Endothelial cell of umbilical vein (primary cell): ENCODE results near the gene GDF3. TPM values are rescaled to one million over a fixed set of nuclear protein-coding genes. Genes with fewer than 3 reads are reported as not detected.
A peak's percentile ranks its signal among the peaks of the same experiment; 100 is the strongest.
"Not testable (repeated sequence)": the region's sequence is repeated elsewhere in the genome, so short reads cannot be mapped to it uniquely, and the experiment has no call there.

Source experiments
- BruUV-seq: library from RNA; stranded (reverse); fragments of 400-500 nt; replicated peaks from 2 replicates; lab custom pipeline; 2021; lab: Mats Ljungman, UMichigan
- CTCF ChIA-PET: fragments of 300-600, 350-600 bp; sonication (Branson Sonifier 250); formaldehyde crosslinking; loops from one replicate; lab custom pipeline; 2021; ENCODE audit warnings: antibody characterized with exemption, inconsistent platforms; lab: Charles Lee
- POLR2A ChIA-PET: fragments of 300-600, 350-600 bp; sonication (Branson Sonifier 250); formaldehyde crosslinking; loops from one replicate; lab custom pipeline; 2021; ENCODE audit warnings: antibody characterized with exemption, inconsistent platforms; lab: Charles Lee
- DNase-seq: peaks from one replicate; pipeline ENCODE4 v3.0.0-alpha.2; 2011; ENCODE audit warnings: low read depth, low spot score
- FAIRE-seq: peaks from 2 replicates; lab custom pipeline; 2011; peaks lifted over from hg19 to GRCh38; lab: Jason Lieb, UNC
- H2AFZ ChIP-seq: 2 replicates; pipeline ENCODE4 v1.6.0; 2012; ENCODE audit warnings: low read depth, low read length, control low read depth, inconsistent platforms
- H3K27ac ChIP-seq: 2 replicates; pipeline ENCODE4 v1.5.1; 2011; ENCODE audit warnings: low read depth, mild to moderate bottlenecking, control low read depth, low read length, moderate library complexity; ENCODE audit not compliant: insufficient read depth
- H3K27me3 ChIP-seq, 2 experiments: 2 replicates each; pipeline versions ENCODE4 v1.6.0 to v1.6.1; 2011; ENCODE audit warnings: low read length in 2 of 2, mixed read lengths in 1 of 2; ENCODE audit not compliant: control insufficient read depth in 2 of 2, insufficient read depth in 2 of 2
- H3K36me3 ChIP-seq, 2 experiments: 2 replicates in 1 of 2; 3 replicates in 1 of 2; pipeline ENCODE4 v1.5.1; 2011; ENCODE audit warnings: low read length in 2 of 2, mild to moderate bottlenecking in 1 of 2, moderate library complexity in 1 of 2; ENCODE audit not compliant: control insufficient read depth in 2 of 2, insufficient read depth in 2 of 2; ENCODE audit errors: extremely low read depth in 1 of 2
- H3K4me1 ChIP-seq: 3 replicates; pipeline ENCODE4 v1.5.1; 2011; ENCODE audit warnings: mild to moderate bottlenecking, low read length; ENCODE audit not compliant: control insufficient read depth, insufficient read depth; ENCODE audit errors: extremely low read depth
- H3K4me2 ChIP-seq: 2 replicates; pipeline ENCODE4 v1.6.1; 2011; ENCODE audit warnings: low read length, control low read depth, mixed read lengths; ENCODE audit not compliant: insufficient read depth
- H3K4me3 ChIP-seq, 3 experiments: fragments of 200-600 bp in 1 of 3; sonication (generic), shearing (Covaris generic) in 1 of 3; replicated peaks in 1 of 3; 2 replicates each; pipeline ENCODE4 v1.5.1; 2011 to 2016; ENCODE audit warnings: control low read depth in 3 of 3, low read length in 3 of 3, mild to moderate bottlenecking in 2 of 3, inconsistent platforms in 1 of 3, low read depth in 1 of 3, moderate library complexity in 1 of 3; ENCODE audit not compliant: insufficient read depth in 1 of 3
- H3K79me2 ChIP-seq: 2 replicates; pipeline ENCODE4 v1.6.0; 2012; ENCODE audit warnings: low read length, inconsistent platforms; ENCODE audit not compliant: control insufficient read depth, insufficient read depth
- H3K9ac ChIP-seq: replicated peaks from 2 replicates; pipeline ENCODE3; 2011; ENCODE audit warnings: low read length, control low read depth; ENCODE audit not compliant: insufficient read depth; ENCODE audit errors: extremely low read depth
- H3K9me1 ChIP-seq: replicated peaks from 3 replicates; pipeline ENCODE4 v1.6.0; 2011; ENCODE audit warnings: mild to moderate bottlenecking, low read length; ENCODE audit not compliant: control insufficient read depth, insufficient read depth; ENCODE audit errors: extremely low read depth
- H3K9me3 ChIP-seq: replicated peaks from 2 replicates; pipeline ENCODE4 v1.5.1; 2012; ENCODE audit warnings: low read length, inconsistent platforms; ENCODE audit not compliant: control insufficient read depth, insufficient read depth
- H4K20me1 ChIP-seq: replicated peaks from 2 replicates; pipeline ENCODE3; 2011; ENCODE audit warnings: mild to moderate bottlenecking, low read length; ENCODE audit not compliant: control insufficient read depth, insufficient read depth; ENCODE audit errors: extremely low read depth
- CTCF ChIP-seq, 2 donors: IDR thresholded peaks; 1 replicate in 1 of 2; 2 replicates in 1 of 2; pipeline ENCODE4 v1.5.1; 2011; ENCODE audit warnings: low read length in 2 of 2, mild to moderate bottlenecking in 2 of 2, moderate library complexity in 2 of 2, control low read depth in 1 of 2, inconsistent platforms in 1 of 2, low read depth in 1 of 2; ENCODE audit not compliant: insufficient read depth in 1 of 2; ENCODE audit errors: extremely low read depth in 1 of 2
- POLR2A ChIP-seq: IDR thresholded peaks from 2 replicates; pipeline ENCODE4 v1.6.1; 2012; ENCODE audit warnings: low read depth, mild to moderate bottlenecking, control low read depth, low read length
- dilution Hi-C: fragments of 300-500 bp; cut with MboI; formaldehyde crosslinking; loops from one replicate; pipeline ENCODE4 v1.15.0; 2019; ENCODE audit warnings: low sequenced_read_pairs; ENCODE audit not compliant: extremely low pct_ligation_motif_present
- intact Hi-C: fragments of 100-400 bp; cut with micrococcal nuclease; formaldehyde crosslinking; loops from one replicate; pipeline ENCODE4 v1.10.0; 2022
- polyA plus RNA-seq, 4 experiments: library from polyadenylated mRNA; depleted of rRNA in 3 of 4; stranded (reverse) in 3 of 4; unstranded in 1 of 4; fragments of >200 nt; gene quantifications; 2 replicates each; pipeline versions ENCODE4 v1.2.1 to v1.2.3, GENCODE V29; 2011 to 2012; ENCODE audit warnings: missing spikeins in 1 of 4
- total RNA-seq: library from RNA; stranded (reverse); gene quantifications from 2 replicates; pipeline ENCODE4 v1.2.3, GENCODE V29; 2021

The GDF3 gene
- total and polyA plus RNA-seq, 2 donors (not counting 3 experiments of a cell fraction or from before 2014, with no cell fraction given): 3.1 to 5.0 TPM

- POLR2A ChIA-PET, H2AFZ ChIP-seq, H3K27me3 ChIP-seq, dilution Hi-C loops, H3K4me1 ChIP-seq, H3K27ac ChIP-seq, H4K20me1 ChIP-seq, H3K36me3 ChIP-seq, H3K9ac ChIP-seq, H3K79me2 ChIP-seq, H3K4me3 ChIP-seq, H3K9me3 ChIP-seq, H3K9me1 ChIP-seq, BruUV-seq: not testable (repeated sequence)
- H3K4me2 ChIP-seq: peak overlapping the region; percentile 53
- CTCF ChIA-PET: interaction anchor here (1.1 to 6.8 kb wide), 4 partner anchors 9 to 317 kb away, joined by 3 to 141 read pairs (median 4); no protein-coding TSS in a partner anchor
- DNase-seq: peak; percentile 93
- peak; percentile 88 for FAIRE-seq
- intact Hi-C loops: loop anchor here (1.0 to 10.0 kb wide), 4 partner anchors 18 to 317 kb away; partner anchors contain the start of gene GDF3
- peak; percentile 23 for TF ChIP-seq POLR2A
- peak; percentile 27 to 43 for TF ChIP-seq CTCF (IDR thresholded peaks at IDR 0.05; ENCODE audit: extremely low read depth in 1 of 2, insufficient read depth in 1 of 2, low read depth in 1 of 2, low read length in 2 of 2)
Observed at GRCh38 chr12:7677432-7677888, 18.1 kb downstream of the GDF3 start.

GRCh38 chr12:7675455-7675854 is 20.1 kb downstream of the GDF3 start:
- H3K27me3 ChIP-seq, dilution Hi-C loops, POLR2A ChIA-PET, H3K9ac ChIP-seq, H3K4me2 ChIP-seq, H2AFZ ChIP-seq, H4K20me1 ChIP-seq, DNase-seq, H3K9me3 ChIP-seq, H3K4me1 ChIP-seq, H3K4me3 ChIP-seq, H3K36me3 ChIP-seq, H3K9me1 ChIP-seq, BruUV-seq, H3K79me2 ChIP-seq, H3K27ac ChIP-seq: not testable (repeated sequence)
- intact Hi-C loops: loop anchor here (10.0 kb wide), 1 partner anchor 319 kb away; no protein-coding TSS in a partner anchor
- CTCF ChIA-PET: interaction anchor here (6.8 kb wide), 1 partner anchor 131 kb away, joined by 141 read pairs; no protein-coding TSS in a partner anchor
- FAIRE-seq: peak; percentile 52
